Ovary (tissue), 10 donors: ENCODE measurements around the gene AP5S1. TPM values are rescaled to one million over a fixed set of nuclear protein-coding genes. Genes with fewer than 3 reads are reported as not detected.

Experiments used
- DNase-seq, 5 donors: peaks; one replicate each; pipeline ENCODE4 v3.0.0-alpha.2; 2019 to 2020
- H3K27ac ChIP-seq, 2 donors: fragments of 200-600 bp; one replicate each; pipeline versions ENCODE4 v1.5.1 to v1.8.0; 2019 to 2022
- H3K27me3 ChIP-seq: fragments of 200-600 bp; one replicate; pipeline ENCODE4 v1.8.0; 2022
- H3K36me3 ChIP-seq: fragments of 200-600 bp; sonication (generic); one replicate; pipeline ENCODE4 v1.5.1; 2019
- H3K4me1 ChIP-seq: one replicate; pipeline ENCODE4 v1.8.1; 2013; ENCODE audit warnings: mild to moderate bottlenecking, moderate library complexity; ENCODE audit not compliant: insufficient read depth
- H3K4me3 ChIP-seq: fragments of 200-600 bp; sonication (generic); one replicate; pipeline ENCODE4 v1.5.1; 2017
- H3K9me3 ChIP-seq, 2 donors: fragments of 200-600 bp in 1 of 2; sonication (generic) in 1 of 2; one replicate each; pipeline versions ENCODE4 v1.5.1 to v1.8.1; 2013 to 2019; ENCODE audit warnings: mild to moderate bottlenecking in 1 of 2, moderate library complexity in 1 of 2
- CTCF ChIP-seq, 3 donors: fragments of 450-650 bp in 2 of 3; fragments of 200-600 bp in 1 of 3; IDR thresholded peaks; one replicate each; pipeline versions ENCODE4 v1.5.1 to v1.8.0; 2016 to 2022; ENCODE audit warnings: antibody characterized with exemption in 3 of 3, mild to moderate bottlenecking in 1 of 3
- EP300 ChIP-seq: sonication (generic); formaldehyde crosslinking; IDR thresholded peaks from one replicate; pipeline ENCODE4 v1.6.1; 2017; ENCODE audit warnings: antibody characterized with exemption
- POLR2A ChIP-seq: fragments of 450-650 bp; IDR thresholded peaks from one replicate; pipeline ENCODE4 v1.6.1; 2017; ENCODE audit warnings: antibody characterized with exemption, mild to moderate bottlenecking, moderate library complexity
- WGBS, 3 donors: extraction: QIAGEN DNeasy Blood & Tissue Kit in 1 of 3; methylation state at CpG; one replicate each; pipeline versions ENCODE4 v1.1.5 to v1.1.7; 2013 to 2017; 5-methylcytosine and 5-hydroxymethylcytosine counted together
- intact Hi-C, 4 donors: fragments of 100-400 bp; cut with DNase I; formaldehyde crosslinking; loops; one replicate each; pipeline versions ENCODE4 v1.11.0 to v1.15.1; 2022 to 2023
- long read RNA-seq, 3 donors: library from polyadenylated mRNA in 2 of 3; unstranded in 2 of 3; transcript quantifications; one replicate each; pipeline ENCODE4 v2.0.0 and lab custom pipeline, GENCODE V29; 2021 to 2026
- polyA plus RNA-seq, 2 donors: library from polyadenylated mRNA; stranded (reverse); fragments of 200-250 nt in 1 of 2; fragments of 350-450 nt in 1 of 2; fragmentation: Illumina TruSeq in 1 of 2; extraction: RNeasy Lipid Tissue Mini Kit (QIAGEN cat#74804) in 1 of 2; gene quantifications; one replicate each; pipeline ENCODE4 v1.2.3, GENCODE V29; 2013 to 2014
- total RNA-seq, 7 donors: library from RNA; depleted of rRNA in 2 of 7; stranded (reverse); fragments of >200 nt in 2 of 7; fragmentation: NEBNext Ultra II Directional in 3 of 7; extraction: Animal tissue kit (Norgen Biotek cat#: 25700) in 3 of 7; gene quantifications; one replicate each; pipeline versions ENCODE4 v1.1.0 to v1.2.4, GENCODE V29; 2016 to 2023
- donor health status: DM: no; HTN: no; CAD: no; lungs with moderate emphysema.
- donor health status: DM: no; HTN: no; CAD: no.
- donor health status: Bipolar disorder and iron deficiency.
- donor health status: DM: yes; HTN: yes; CAD: no.
- donor health status: DM: no; HTN: no; CAD: no.
- donor health status: DM: yes; HTN: yes; CAD: no.

AP5S1 gene
- 10 to 100 TPM in 5 of 7 donors, 1 to 10 TPM in 2; 6.8 to 15.3 (median 12.0) TPM for total RNA-seq
- 1 to 10 TPM; 2.9 to 6.8 TPM for polyA plus RNA-seq
- long read RNA-seq, donor 1, full-length matches to known transcripts: 36 of 36 reads
- long read RNA-seq, donor 1, partial matches to known transcripts: 0 of 36 reads
- long read RNA-seq, donor 1, other reads (novel, unspliced or antisense): 0 of 36 reads
- long read RNA-seq, donor 2, full-length matches to known transcripts: 7 of 7 reads
- long read RNA-seq, donor 2, partial matches to known transcripts: 0 of 7 reads
- long read RNA-seq, donor 2, other reads (novel, unspliced or antisense): 0 of 7 reads
- long read RNA-seq, donor 3, full-length matches to known transcripts: 15 of 17 reads
- long read RNA-seq, donor 3, partial matches to known transcripts: 0 of 17 reads
- long read RNA-seq, donor 3, other reads (novel, unspliced or antisense): 2 of 17 reads

GRCh38 chr20:3820048-3820900 is at the start of gene AP5S1:
TSS of gene AP5S1 (plus strand) at chr20:3820547. CDS start at chr20:3822118, 1,571 bp downstream.
- H3K9me3 ChIP-seq: no peaks in the 10 kb centered on the region
- WGBS, 3 donors: 0% methylated on average over 64 to 96 of the region's 96 CpGs
- H3K36me3 ChIP-seq: no peaks in the 10 kb centered on the region
- intact Hi-C loops: loop anchor here in 2 of 4 donors (2.0 kb wide), 2 partner anchors 25 to 33 kb away; partner anchors contain the start of gene CENPB (in 2 of the 2)
- peaks cover 6% of the 10 kb centered on the region for H3K4me1 ChIP-seq
- TF ChIP-seq EP300: no peak
- peak; percentile 100 for TF ChIP-seq CTCF (IDR thresholded peaks at IDR 0.05)
- TF ChIP-seq POLR2A: peak; percentile 62
- peak within 1 kb of the TSS; percentile 98 to 99 for H3K27ac ChIP-seq
- H3K4me3 ChIP-seq: peak within 1 kb of the TSS; percentile 82
- DNase-seq: peak; percentile 96 to 98 (median 97)
- H3K27me3 ChIP-seq: no peaks in the 10 kb centered on the region

- no peak for DNase-seq
- Histone ChIP-seq H3K27me3 (no peaks in the 10 kb centered on the region), H3K4me1 (no peaks in the 10 kb centered on the region), H3K36me3 (no peaks in the 10 kb centered on the region), H3K27ac (no peak overlapping the region), H3K4me3 (no peak overlapping the region), H3K9me3 (no peaks in the 10 kb centered on the region)
- intact Hi-C loops: loop anchor here in 1 of 4 donors (5.0 kb wide), 1 partner anchor 94 kb away; no protein-coding TSS in a partner anchor
- TF ChIP-seq EP300 (no peak), POLR2A (no peak), CTCF (IDR thresholded peaks at IDR 0.05) (no peak)
- WGBS, 3 donors: 79 to 88% (median 79%) methylated on average over 7 of the region's 7 CpGs
Observed at GRCh38 chr20:3771552-3772058, 48.7 kb upstream of the AP5S1 start.

GRCh38 chr20:3775457-3776108 is 44.8 kb upstream of the AP5S1 start:
- WGBS, 3 donors: 92 to 94% (median 93%) methylated on average over 4 of the region's 4 CpGs
- Histone ChIP-seq H3K9me3 (no peaks in the 10 kb centered on the region), H3K4me3 (no peak overlapping the region), H3K4me1 (peaks cover 2% of the 10 kb centered on the region), H3K27me3 (no peaks in the 10 kb centered on the region), H3K36me3 (no peaks in the 10 kb centered on the region), H3K27ac (no peak overlapping the region)
- intact Hi-C loops: no loop called here
- no peak for DNase-seq
- no peak for TF ChIP-seq EP300
- TF ChIP-seq POLR2A: no peak
- no peak for TF ChIP-seq CTCF (IDR thresholded peaks at IDR 0.05)

- Histone ChIP-seq H3K9me3 (no peaks in the 10 kb centered on the region), H3K4me3 (peak overlapping the region; percentile 37), H3K27me3 (no peaks in the 10 kb centered on the region), H3K27ac (no peak overlapping the region), H3K36me3 (no peaks in the 10 kb centered on the region), H3K4me1 (peaks cover 5% of the 10 kb centered on the region)
- no peak for DNase-seq
- 9 to 13% (median 9%) methylated on average over 16 of the region's 16 CpGs for WGBS, 3 donors
- no peak for TF ChIP-seq CTCF (IDR thresholded peaks at IDR 0.05)
- intact Hi-C loops: no loop called here
Observed at GRCh38 chr20:3777381-3777715, 43.0 kb upstream of the AP5S1 start.
